ENCODE data around the gene BCDIN3D. TPM values are rescaled to one million over a fixed set of nuclear protein-coding genes. Genes with fewer than 3 reads are reported as not detected.

BCDIN3D gene
- total and polyA plus RNA-seq, 9 of the 15 experiments (the other 6 are each of a cell fraction or from before 2014, with no cell fraction given), result 3.7 to 6.9 (median 5.6) TPM

DNA sequence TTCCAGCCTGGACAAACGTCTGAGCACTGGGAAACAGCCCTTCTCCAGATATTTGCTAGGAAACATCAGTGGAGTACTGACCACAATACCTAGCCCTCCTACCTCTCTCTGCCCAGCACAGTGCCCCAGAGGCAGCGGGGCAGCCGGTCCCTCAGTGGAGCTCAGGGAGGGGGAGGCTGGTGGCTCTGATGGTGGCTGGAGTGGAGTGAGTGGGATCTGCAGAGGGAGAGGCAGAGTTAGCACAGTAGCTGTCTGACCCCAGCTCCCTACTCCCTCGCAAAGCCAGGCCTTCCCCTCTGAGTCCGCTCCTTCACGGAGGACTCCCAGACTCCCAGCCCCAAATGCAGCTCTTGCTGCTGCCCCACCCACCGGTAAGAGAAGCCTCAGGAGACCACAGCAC, 44.7 kb downstream of the BCDIN3D start:
- intact Hi-C loops (cut with micrococcal nuclease), result no loop called here
- CTCF ChIA-PET (ENCODE audit: low intra/inter-chr PET ratio), result no interaction called here
- BruUV-seq (replicated peaks), result no TSS peak
- H3K27ac ChIP-seq (ENCODE audit: extremely low read depth, low read depth, low read length), result no peak overlapping the region
- no peak overlapping the region for H2AFZ ChIP-seq (ENCODE audit: low read depth, low read length)
- H3K27me3 ChIP-seq (ENCODE audit: control insufficient read depth in 2 of 2, insufficient read depth in 2 of 2, low read length in 2 of 2), result no peaks in the 10 kb centered on the region
- ATAC-seq, result no peak
- H4K20me1 ChIP-seq (replicated peaks; ENCODE audit: control insufficient read depth, insufficient read depth, low read length), result no peaks in the 10 kb centered on the region
- H3K9ac ChIP-seq (ENCODE audit: insufficient read depth in 1 of 2, low read depth in 2 of 2, low read length in 2 of 2), result no peak overlapping the region; a peak in 1 of 4 replicates
- no peak overlapping the region for H3K4me2 ChIP-seq (ENCODE audit: insufficient read depth, low read length)
- 65% methylated on average over 7 of the region's 7 CpGs for WGBS (ENCODE audit: insufficient coverage, low coverage, missing lambda C conversion rate)
- no peaks in the 10 kb centered on the region for H3K9me3 ChIP-seq (replicated peaks; ENCODE audit: control insufficient read depth, insufficient read depth, low read depth, low read length)
- in situ Hi-C loops (cut with MboI), result no loop called here
- peaks cover 27% of the 10 kb centered on the region; the same call in 1 of the 3 replicates for H3K36me3 ChIP-seq (ENCODE audit: control insufficient read depth, insufficient read depth, low read length)
- no peak for FAIRE-seq
- no peak overlapping the region for H3K4me3 ChIP-seq
- peaks cover 0 to 21% of the 10 kb centered on the region in 2 experiments; a peak in 2 of 5 replicates for H3K4me1 ChIP-seq (replicated peaks in 1 of 2; ENCODE audit: control insufficient read depth in 2 of 2, insufficient read depth in 2 of 2, low read length in 2 of 2)
- peak in 2 of 4 experiments; percentile 6 for DNase-seq (ENCODE audit: extremely low read depth in 1 of 4, low spot score in 3 of 4)
- POLR2A ChIA-PET, result interaction anchor here (1.1 kb wide), 1 partner anchor 15 kb away, joined by 4 read pairs; no protein-coding TSS in a partner anchor
- H3K9me1 ChIP-seq (ENCODE audit: control insufficient read depth, insufficient read depth, low read length), result no peaks in the 10 kb centered on the region
- no peaks in the 10 kb centered on the region for H3K79me2 ChIP-seq (ENCODE audit: control insufficient read depth, insufficient read depth, low read length)
- TF ChIP-seq RBM15 (IDR thresholded peaks at IDR 0.05; ENCODE audit: insufficient read depth, low read length), result no peak
- TF ChIP-seq, protein P1, sequence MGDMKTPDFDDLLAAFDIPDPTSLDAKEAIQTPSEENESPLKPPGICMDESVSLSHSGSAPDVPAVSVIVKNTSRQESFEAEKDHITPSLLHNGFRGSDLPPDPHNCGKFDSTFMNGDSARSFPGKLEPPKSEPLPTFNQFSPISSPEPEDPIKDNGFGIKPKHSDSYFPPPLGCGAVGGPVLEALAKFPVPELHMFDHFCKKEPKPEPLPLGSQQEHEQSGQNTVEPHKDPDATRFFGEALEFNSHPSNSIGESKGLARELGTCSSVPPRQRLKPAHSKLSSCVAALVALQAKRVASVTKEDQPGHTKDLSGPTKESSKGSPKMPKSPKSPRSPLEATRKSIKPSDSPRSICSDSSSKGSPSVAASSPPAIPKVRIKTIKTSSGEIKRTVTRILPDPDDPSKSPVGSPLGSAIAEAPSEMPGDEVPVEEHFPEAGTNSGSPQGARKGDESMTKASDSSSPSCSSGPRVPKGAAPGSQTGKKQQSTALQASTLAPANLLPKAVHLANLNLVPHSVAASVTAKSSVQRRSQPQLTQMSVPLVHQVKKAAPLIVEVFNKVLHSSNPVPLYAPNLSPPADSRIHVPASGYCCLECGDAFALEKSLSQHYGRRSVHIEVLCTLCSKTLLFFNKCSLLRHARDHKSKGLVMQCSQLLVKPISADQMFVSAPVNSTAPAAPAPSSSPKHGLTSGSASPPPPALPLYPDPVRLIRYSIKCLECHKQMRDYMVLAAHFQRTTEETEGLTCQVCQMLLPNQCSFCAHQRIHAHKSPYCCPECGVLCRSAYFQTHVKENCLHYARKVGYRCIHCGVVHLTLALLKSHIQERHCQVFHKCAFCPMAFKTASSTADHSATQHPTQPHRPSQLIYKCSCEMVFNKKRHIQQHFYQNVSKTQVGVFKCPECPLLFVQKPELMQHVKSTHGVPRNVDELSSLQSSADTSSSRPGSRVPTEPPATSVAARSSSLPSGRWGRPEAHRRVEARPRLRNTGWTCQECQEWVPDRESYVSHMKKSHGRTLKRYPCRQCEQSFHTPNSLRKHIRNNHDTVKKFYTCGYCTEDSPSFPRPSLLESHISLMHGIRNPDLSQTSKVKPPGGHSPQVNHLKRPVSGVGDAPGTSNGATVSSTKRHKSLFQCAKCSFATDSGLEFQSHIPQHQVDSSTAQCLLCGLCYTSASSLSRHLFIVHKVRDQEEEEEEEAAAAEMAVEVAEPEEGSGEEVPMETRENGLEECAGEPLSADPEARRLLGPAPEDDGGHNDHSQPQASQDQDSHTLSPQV (IDR thresholded peaks at IDR 0.05), result no peak
- TF ChIP-seq FUS (optimal IDR thresholded peaks at IDR 0.05; ENCODE audit: low read depth, low read length), result no peak
- TF ChIP-seq HNRNPLL (IDR thresholded peaks at IDR 0.05; ENCODE audit: low read depth, low read length, poor library complexity, severe bottlenecking), result no peak
- no peak for TF ChIP-seq PTTG1 (tag; IDR thresholded peaks at IDR 0.05; ENCODE audit: low read depth)
- TF ChIP-seq MXI1 (IDR thresholded peaks at IDR 0.05; ENCODE audit: low read depth, low read length), result no peak
- no peak for TF ChIP-seq MTA2 (IDR thresholded peaks at IDR 0.05; ENCODE audit: low read depth)
- no peak for TF ChIP-seq GTF2F1 (IDR thresholded peaks at IDR 0.05; ENCODE audit: low read depth, low read length)
- TF ChIP-seq ZNF695 (CRISPR knock-in tag; IDR thresholded peaks at IDR 0.05), result no peak
- no peak for TF ChIP-seq RFX5 (IDR thresholded peaks at IDR 0.05; ENCODE audit: low read depth, low read length)
- TF ChIP-seq, protein P2, sequence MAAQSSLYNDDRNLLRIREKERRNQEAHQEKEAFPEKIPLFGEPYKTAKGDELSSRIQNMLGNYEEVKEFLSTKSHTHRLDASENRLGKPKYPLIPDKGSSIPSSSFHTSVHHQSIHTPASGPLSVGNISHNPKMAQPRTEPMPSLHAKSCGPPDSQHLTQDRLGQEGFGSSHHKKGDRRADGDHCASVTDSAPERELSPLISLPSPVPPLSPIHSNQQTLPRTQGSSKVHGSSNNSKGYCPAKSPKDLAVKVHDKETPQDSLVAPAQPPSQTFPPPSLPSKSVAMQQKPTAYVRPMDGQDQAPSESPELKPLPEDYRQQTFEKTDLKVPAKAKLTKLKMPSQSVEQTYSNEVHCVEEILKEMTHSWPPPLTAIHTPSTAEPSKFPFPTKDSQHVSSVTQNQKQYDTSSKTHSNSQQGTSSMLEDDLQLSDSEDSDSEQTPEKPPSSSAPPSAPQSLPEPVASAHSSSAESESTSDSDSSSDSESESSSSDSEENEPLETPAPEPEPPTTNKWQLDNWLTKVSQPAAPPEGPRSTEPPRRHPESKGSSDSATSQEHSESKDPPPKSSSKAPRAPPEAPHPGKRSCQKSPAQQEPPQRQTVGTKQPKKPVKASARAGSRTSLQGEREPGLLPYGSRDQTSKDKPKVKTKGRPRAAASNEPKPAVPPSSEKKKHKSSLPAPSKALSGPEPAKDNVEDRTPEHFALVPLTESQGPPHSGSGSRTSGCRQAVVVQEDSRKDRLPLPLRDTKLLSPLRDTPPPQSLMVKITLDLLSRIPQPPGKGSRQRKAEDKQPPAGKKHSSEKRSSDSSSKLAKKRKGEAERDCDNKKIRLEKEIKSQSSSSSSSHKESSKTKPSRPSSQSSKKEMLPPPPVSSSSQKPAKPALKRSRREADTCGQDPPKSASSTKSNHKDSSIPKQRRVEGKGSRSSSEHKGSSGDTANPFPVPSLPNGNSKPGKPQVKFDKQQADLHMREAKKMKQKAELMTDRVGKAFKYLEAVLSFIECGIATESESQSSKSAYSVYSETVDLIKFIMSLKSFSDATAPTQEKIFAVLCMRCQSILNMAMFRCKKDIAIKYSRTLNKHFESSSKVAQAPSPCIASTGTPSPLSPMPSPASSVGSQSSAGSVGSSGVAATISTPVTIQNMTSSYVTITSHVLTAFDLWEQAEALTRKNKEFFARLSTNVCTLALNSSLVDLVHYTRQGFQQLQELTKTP (IDR thresholded peaks at IDR 0.05; ENCODE audit: low read depth in 1 of 2, partially characterized antibody in 2 of 2), result no peak
- TF ChIP-seq RBBP5 (IDR thresholded peaks at IDR 0.05; ENCODE audit: borderline replicate concordance, insufficient read depth, low read length, poor library complexity, severe bottlenecking), result no peak
- no peak for TF ChIP-seq RCOR1 (IDR thresholded peaks at IDR 0.05; ENCODE audit: borderline replicate concordance in 1 of 2, low read depth in 2 of 2, low read length in 2 of 2)
